Measurements from ENCODE around the gene SCAI.

- TF ChIP-seq CTCF (conservative IDR thresholded peaks at IDR 0.05; ENCODE audit: low read length) (no peak), EZH2phosphoT487 (IDR thresholded peaks at IDR 0.05; ENCODE audit: borderline replicate concordance) (no peak)
Measured at GRCh38 chr9:125176636-125177035, 33.3 kb upstream of the SCAI start.

Data from Loucy (cell line).